ENCODE measurements around the gene CAMTA1.

- TF ChIP-seq CTCF (IDR thresholded peaks at IDR 0.05; ENCODE audit: insufficient read depth, low read length, poor library complexity, severe bottlenecking) (no peak), EZH2phosphoT487 (conservative IDR thresholded peaks at IDR 0.05; ENCODE audit: low read length) (no peak)
These were observed 831.0 kb downstream of the CAMTA1 start for GRCh38 chr1:7616076-7616832.

Data from SU-DHL-6 (cell line).